PC-9 (cell line): Measurements from ENCODE around the gene SERP2. TPM values are rescaled to one million over a fixed set of nuclear protein-coding genes. Genes with fewer than 3 reads are reported as not detected.

Experiments used
- BruUV-seq: library from RNA; stranded (reverse); fragments of 400-500 nt; replicated peaks from 2 replicates; lab custom pipeline; 2021; lab: Mats Ljungman, UMichigan
- CTCF ChIA-PET: fragments of 300-600 bp; sonication (Branson Sonifier 250); formaldehyde crosslinking; loops from one replicate; lab custom pipeline; 2022; ENCODE audit warnings: antibody characterized with exemption; lab: Charles Lee
- POLR2A ChIA-PET: fragments of 300-600 bp; sonication (Branson Sonifier 250); formaldehyde crosslinking; loops from one replicate; lab custom pipeline; 2022; ENCODE audit warnings: antibody characterized with exemption; ENCODE audit not compliant: unreplicated experiment; lab: Charles Lee
- DNase-seq, 2 experiments: peaks; one replicate each; pipeline versions ENCODE4 v3.0.0 to v3.0.0-alpha.2; 2015 to 2022; ENCODE audit warnings: mixed read lengths in 1 of 2
- H2AFZ ChIP-seq: fragments of 200-600 bp; sonication (generic); 2 replicates; pipeline ENCODE4 v1.8.1; 2017; ENCODE audit warnings: antibody characterized with exemption
- H3F3A ChIP-seq: fragments of 200-600 bp; sonication (generic); 2 replicates; pipeline ENCODE4 v1.8.1; 2017; ENCODE audit warnings: antibody characterized with exemption, mild to moderate bottlenecking, low read depth; ENCODE audit not compliant: insufficient read depth
- H3K27ac ChIP-seq: fragments of 200-600 bp; sonication (generic); 2 replicates; pipeline ENCODE4 v1.6.1; 2016; ENCODE audit warnings: mixed run types
- H3K27me3 ChIP-seq: fragments of 200-600 bp; sonication (generic); 2 replicates; pipeline ENCODE4 v1.6.1; 2016; ENCODE audit warnings: low read depth, mixed run types; ENCODE audit not compliant: insufficient read depth
- H3K36me3 ChIP-seq: fragments of 200-600 bp; sonication (generic); 2 replicates; pipeline ENCODE4 v1.6.1; 2016; ENCODE audit warnings: low read depth, mixed run types
- H3K4me1 ChIP-seq: fragments of 200-600 bp; sonication (generic); replicated peaks from 2 replicates; pipeline ENCODE4 v1.6.1; 2016; ENCODE audit warnings: mixed run types; ENCODE audit not compliant: insufficient read depth
- H3K4me2 ChIP-seq: fragments of 200-600 bp; sonication (generic); 2 replicates; pipeline ENCODE4 v1.6.1; 2017; ENCODE audit warnings: mixed run types
- H3K4me3 ChIP-seq: fragments of 200-600 bp; sonication (generic); 2 replicates; pipeline ENCODE4 v1.6.1; 2016; ENCODE audit warnings: mixed run types
- H3K79me2 ChIP-seq: fragments of 200-600 bp; sonication (generic); 2 replicates; pipeline ENCODE4 v1.6.1; 2017; ENCODE audit warnings: low read depth, mixed run types
- H3K9me2 ChIP-seq: fragments of 200-600 bp; sonication (generic); 2 replicates; pipeline ENCODE4 v1.8.1; 2017; ENCODE audit warnings: mild to moderate bottlenecking; ENCODE audit not compliant: insufficient read depth
- H3K9me3 ChIP-seq: fragments of 200-600 bp; sonication (generic); 2 replicates; pipeline ENCODE4 v1.8.1; 2016; ENCODE audit warnings: low read depth; ENCODE audit not compliant: insufficient read depth
- H4K20me1 ChIP-seq: fragments of 200-600 bp; sonication (generic); 2 replicates; pipeline ENCODE4 v1.8.1; 2017; ENCODE audit not compliant: insufficient read depth
- EZH2 ChIP-seq: fragments of 200-600 bp; sonication (generic); IDR thresholded peaks from 2 replicates; pipeline ENCODE4 v1.8.0; 2017; ENCODE audit warnings: antibody characterized with exemption, low read depth
- intact Hi-C: fragments of 100-400 bp; cut with micrococcal nuclease; formaldehyde crosslinking; loops from one replicate; pipeline ENCODE4 v1.10.0; 2022; ENCODE audit not compliant: unreplicated experiment
- total RNA-seq: library from RNA; stranded (reverse); gene quantifications from 2 replicates; pipeline ENCODE4 v1.2.3, GENCODE V29; 2021
- TF ChIP-seq, protein P1 (sequence below): fragments of 200-600 bp; sonication (generic); conservative IDR thresholded peaks from 2 replicates; pipeline ENCODE4 v1.6.1; 2017; ENCODE audit warnings: mixed run types, antibody characterized with exemption, mild to moderate bottlenecking, moderate library complexity

SERP2 gene
- total RNA-seq, 1 experiment from 2014 or later: 0.70 TPM

DNA sequence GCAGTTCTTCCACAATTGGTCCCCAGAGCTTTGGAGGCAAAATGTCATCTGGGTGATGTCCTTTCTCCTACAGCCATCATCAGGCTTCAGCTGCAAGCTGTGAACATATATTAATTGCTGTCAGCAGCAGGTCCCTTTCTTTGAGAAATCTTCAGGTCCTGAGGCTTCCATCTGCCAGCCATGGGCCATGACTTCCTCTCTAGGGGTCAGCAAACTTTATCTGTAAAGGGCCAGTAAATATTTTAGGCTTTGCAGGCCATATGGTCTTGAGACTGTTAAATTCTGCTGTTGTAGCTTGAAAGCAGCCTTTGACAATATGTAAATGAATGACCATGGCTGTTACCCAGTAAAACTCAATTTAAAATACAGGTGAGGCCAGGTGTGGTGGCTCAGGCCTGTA is 27.1 kb downstream of the SERP2 start:
- H3K4me3 ChIP-seq: no peak overlapping the region
- DNase-seq: no peak
- TF ChIP-seq, protein P1, sequence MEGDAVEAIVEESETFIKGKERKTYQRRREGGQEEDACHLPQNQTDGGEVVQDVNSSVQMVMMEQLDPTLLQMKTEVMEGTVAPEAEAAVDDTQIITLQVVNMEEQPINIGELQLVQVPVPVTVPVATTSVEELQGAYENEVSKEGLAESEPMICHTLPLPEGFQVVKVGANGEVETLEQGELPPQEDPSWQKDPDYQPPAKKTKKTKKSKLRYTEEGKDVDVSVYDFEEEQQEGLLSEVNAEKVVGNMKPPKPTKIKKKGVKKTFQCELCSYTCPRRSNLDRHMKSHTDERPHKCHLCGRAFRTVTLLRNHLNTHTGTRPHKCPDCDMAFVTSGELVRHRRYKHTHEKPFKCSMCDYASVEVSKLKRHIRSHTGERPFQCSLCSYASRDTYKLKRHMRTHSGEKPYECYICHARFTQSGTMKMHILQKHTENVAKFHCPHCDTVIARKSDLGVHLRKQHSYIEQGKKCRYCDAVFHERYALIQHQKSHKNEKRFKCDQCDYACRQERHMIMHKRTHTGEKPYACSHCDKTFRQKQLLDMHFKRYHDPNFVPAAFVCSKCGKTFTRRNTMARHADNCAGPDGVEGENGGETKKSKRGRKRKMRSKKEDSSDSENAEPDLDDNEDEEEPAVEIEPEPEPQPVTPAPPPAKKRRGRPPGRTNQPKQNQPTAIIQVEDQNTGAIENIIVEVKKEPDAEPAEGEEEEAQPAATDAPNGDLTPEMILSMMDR: no peak
- no peak for TF ChIP-seq EZH2
- H3K27ac ChIP-seq: no peak overlapping the region
- no peaks in the 10 kb centered on the region for H3K9me2 ChIP-seq
- H2AFZ ChIP-seq: no peak overlapping the region
- H3K79me2 ChIP-seq: no peaks in the 10 kb centered on the region
- no peaks in the 10 kb centered on the region for H3K36me3 ChIP-seq
- H3F3A ChIP-seq: peaks cover 18% of the 10 kb centered on the region; the same call in 1 of the 2 replicates
- H3K4me2 ChIP-seq: no peak overlapping the region
- no peaks in the 10 kb centered on the region for H3K27me3 ChIP-seq
- CTCF ChIA-PET: no interaction called here
- H4K20me1 ChIP-seq: no peaks in the 10 kb centered on the region
- POLR2A ChIA-PET: no interaction called here
- no peaks in the 10 kb centered on the region for H3K9me3 ChIP-seq
- BruUV-seq: no TSS peak
- intact Hi-C loops: no loop called here
- peaks cover 31% of the 10 kb centered on the region for H3K4me1 ChIP-seq

DNA sequence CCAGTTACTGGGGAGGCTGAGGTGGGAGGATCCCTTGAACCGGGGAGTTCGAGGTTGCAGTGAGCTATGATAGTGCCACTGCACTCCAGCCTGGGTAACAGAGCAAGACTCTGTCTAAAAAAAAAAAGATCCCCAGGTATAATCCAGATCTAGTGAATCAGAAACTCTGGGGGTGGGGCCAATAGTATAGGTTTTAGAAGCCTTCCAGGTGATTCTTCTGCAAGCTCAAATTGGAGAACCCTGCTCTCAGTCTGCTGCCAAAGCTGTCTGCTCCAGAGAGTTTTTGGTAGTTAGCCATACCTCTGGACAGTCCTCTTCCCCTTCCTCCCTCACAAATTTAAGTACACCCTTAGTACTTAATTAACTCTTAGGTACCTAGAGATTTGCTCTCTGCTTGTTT is 28.0 kb downstream of the SERP2 start:
- ChIA-PET CTCF (no interaction called here), POLR2A (interaction anchor here (0.7 kb wide), 1 partner anchor 35 kb away, joined by 3 read pairs; no protein-coding TSS in a partner anchor)
- Histone ChIP-seq H3K27me3 (no peaks in the 10 kb centered on the region), H3K4me2 (no peak overlapping the region), H3K4me3 (no peak overlapping the region), H3K27ac (no peak overlapping the region), H3K4me1 (peaks cover 35% of the 10 kb centered on the region), H2AFZ (no peak overlapping the region), H3F3A (peaks cover 18% of the 10 kb centered on the region; the same call in 1 of the 2 replicates), H3K36me3 (no peaks in the 10 kb centered on the region), H4K20me1 (no peaks in the 10 kb centered on the region), H3K9me3 (no peaks in the 10 kb centered on the region), H3K9me2 (no peaks in the 10 kb centered on the region), H3K79me2 (no peaks in the 10 kb centered on the region)
- intact Hi-C loops: no loop called here
- DNase-seq: no peak
- no TSS peak for BruUV-seq
- TF ChIP-seq, protein P1: no peak
- TF ChIP-seq EZH2: no peak

- POLR2A ChIA-PET: interaction anchor here (0.6 to 1.0 kb wide), 3 partner anchors 31 to 34 kb away, joined by 3 to 8 read pairs (median 7); no protein-coding TSS in a partner anchor
- H2AFZ ChIP-seq: peak overlapping the region; percentile 70
- no peaks in the 10 kb centered on the region for H3K79me2 ChIP-seq
- TF ChIP-seq EZH2: no peak
- TF ChIP-seq, protein P1: no peak
- CTCF ChIA-PET: no interaction called here
- H3F3A ChIP-seq: peaks cover 25% of the 10 kb centered on the region; the same call in 1 of the 2 replicates
- H3K9me2 ChIP-seq: no peaks in the 10 kb centered on the region
- BruUV-seq: no TSS peak
- peaks cover 45% of the 10 kb centered on the region for H3K4me1 ChIP-seq
- no peak overlapping the region; the same call in 1 of the 2 replicates for H3K4me3 ChIP-seq
- peak overlapping the region; percentile 67; the same call in 1 of the 2 replicates for H3K27ac ChIP-seq
- DNase-seq: no peak
- no peaks in the 10 kb centered on the region for H3K36me3 ChIP-seq
- peak overlapping the region; percentile 70 for H3K4me2 ChIP-seq
- no peaks in the 10 kb centered on the region for H3K27me3 ChIP-seq
- intact Hi-C loops: loop anchor here (1.0 kb wide), 2 partner anchors 39 to 97 kb away; no protein-coding TSS in a partner anchor
- no peaks in the 10 kb centered on the region for H3K9me3 ChIP-seq
- H4K20me1 ChIP-seq: no peaks in the 10 kb centered on the region
Observed at GRCh38 chr13:44402899-44403445, 29.3 kb downstream of the SERP2 start.
